SU-DHL-6 (cell line): ENCODE measurements around the gene PLA2G4A.

Experiments used
- H2AFZ ChIP-seq: fragments of 200-600 bp; sonication (generic); 2 replicates; pipeline ENCODE4 v1.6.1; 2014; ENCODE audit warnings: low read depth, mild to moderate bottlenecking, moderate library complexity, mixed read lengths, antibody characterized with exemption, low read length; ENCODE audit not compliant: severe bottlenecking
- H3F3A ChIP-seq: fragments of 200-600 bp; shearing (Covaris generic); 2 replicates; pipeline ENCODE4 v1.6.0; 2016; ENCODE audit warnings: antibody characterized with exemption, mild to moderate bottlenecking; ENCODE audit not compliant: insufficient read depth
- H3K27ac ChIP-seq: fragments of 200-600 bp; sonication (generic); 2 replicates; pipeline ENCODE4 v1.5.1; 2016; ENCODE audit warnings: low read depth, mild to moderate bottlenecking, low read length, moderate library complexity, mixed read lengths
- H3K27me3 ChIP-seq: fragments of 200-600 bp; sonication (generic), shearing (Covaris generic); 2 replicates; pipeline ENCODE4 v1.6.0; 2014; ENCODE audit warnings: mild to moderate bottlenecking, low read length
- H3K36me3 ChIP-seq: fragments of 200-600 bp; sonication (generic); 2 replicates; pipeline ENCODE4 v1.6.1; 2014; ENCODE audit warnings: mild to moderate bottlenecking, low read length, mixed read lengths
- H3K4me2 ChIP-seq: fragments of 300-600, 200-600 bp; shearing (Covaris generic), sonication (generic); 2 replicates; pipeline ENCODE4 v1.6.0; 2014; ENCODE audit warnings: low read length, low read depth, mild to moderate bottlenecking; ENCODE audit not compliant: poor library complexity, severe bottlenecking
- H3K4me3 ChIP-seq: fragments of 200-600 bp; sonication (generic); 2 replicates; pipeline ENCODE4 v1.5.1; 2014; ENCODE audit warnings: antibody characterized with exemption, low read length, mild to moderate bottlenecking, mixed read lengths; ENCODE audit not compliant: insufficient read depth, poor library complexity, severe bottlenecking
- H3K79me2 ChIP-seq: fragments of 200-600 bp; sonication (generic); 2 replicates; pipeline ENCODE4 v1.6.1; 2014; ENCODE audit warnings: mild to moderate bottlenecking, low read length, moderate library complexity; ENCODE audit not compliant: insufficient read depth
- H3K9ac ChIP-seq: fragments of 200-600 bp; sonication (generic); 2 replicates; pipeline ENCODE4 v1.7.0; 2014; ENCODE audit warnings: mild to moderate bottlenecking, low read length
- H3K9me2 ChIP-seq: fragments of 200-600 bp; sonication (generic); replicated peaks from 2 replicates; pipeline ENCODE4 v1.6.1; 2014; ENCODE audit warnings: low read length; ENCODE audit not compliant: insufficient read depth
- H3K9me3 ChIP-seq: fragments of 200-600 bp; sonication (generic); 2 replicates; pipeline ENCODE4 v1.6.1; 2014; ENCODE audit warnings: low read length, mixed read lengths; ENCODE audit not compliant: insufficient read depth
- H4K20me1 ChIP-seq: fragments of 200-600 bp; sonication (generic); 2 replicates; pipeline ENCODE4 v1.6.1; 2014; ENCODE audit warnings: low read depth, mild to moderate bottlenecking, antibody characterized with exemption, low read length, moderate library complexity, mixed read lengths
- CTCF ChIP-seq: fragments of 200-600 bp; sonication (generic); IDR thresholded peaks from one replicate; pipeline ENCODE4 v1.5.1; 2017; ENCODE audit warnings: antibody characterized with exemption, mild to moderate bottlenecking, low read length, moderate library complexity; ENCODE audit not compliant: insufficient read depth, poor library complexity, severe bottlenecking
- EZH2phosphoT487 ChIP-seq: fragments of 200-600 bp; sonication (generic), shearing (Covaris generic); conservative IDR thresholded peaks from 2 replicates; pipeline ENCODE4 v1.6.1; 2018; ENCODE audit warnings: mild to moderate bottlenecking, antibody characterized with exemption, low read length, moderate library complexity, mixed read lengths

The PLA2G4A gene

GRCh38 chr1:186949173-186949572 is 120.4 kb downstream of the PLA2G4A start:
- H3K9ac ChIP-seq, result no peak overlapping the region
- no peak overlapping the region for H3K4me3 ChIP-seq
- H3K27ac ChIP-seq, result no peak overlapping the region
- no peaks in the 10 kb centered on the region for H3K27me3 ChIP-seq
- no peaks in the 10 kb centered on the region for H3F3A ChIP-seq
- no peaks in the 10 kb centered on the region for H4K20me1 ChIP-seq
- no peak overlapping the region for H2AFZ ChIP-seq
- H3K36me3 ChIP-seq, result no peaks in the 10 kb centered on the region
- TF ChIP-seq EZH2phosphoT487 (no peak), CTCF (no peak)
- H3K79me2 ChIP-seq, result no peaks in the 10 kb centered on the region
- no peak overlapping the region for H3K4me2 ChIP-seq
- no peaks in the 10 kb centered on the region for H3K9me3 ChIP-seq
- H3K9me2 ChIP-seq, result no peaks in the 10 kb centered on the region

- Histone ChIP-seq H3K9ac (no peak overlapping the region), H3F3A (no peaks in the 10 kb centered on the region), H3K36me3 (no peaks in the 10 kb centered on the region), H3K27ac (no peak overlapping the region), H4K20me1 (no peaks in the 10 kb centered on the region), H2AFZ (no peak overlapping the region), H3K79me2 (no peaks in the 10 kb centered on the region), H3K4me3 (no peak overlapping the region), H3K27me3 (no peaks in the 10 kb centered on the region), H3K9me3 (no peaks in the 10 kb centered on the region), H3K4me2 (no peak overlapping the region), H3K9me2 (no peaks in the 10 kb centered on the region)
- TF ChIP-seq EZH2phosphoT487 (no peak), CTCF (no peak)
Observed at GRCh38 chr1:186950547-186950946, 121.8 kb downstream of the PLA2G4A start.

DNA sequence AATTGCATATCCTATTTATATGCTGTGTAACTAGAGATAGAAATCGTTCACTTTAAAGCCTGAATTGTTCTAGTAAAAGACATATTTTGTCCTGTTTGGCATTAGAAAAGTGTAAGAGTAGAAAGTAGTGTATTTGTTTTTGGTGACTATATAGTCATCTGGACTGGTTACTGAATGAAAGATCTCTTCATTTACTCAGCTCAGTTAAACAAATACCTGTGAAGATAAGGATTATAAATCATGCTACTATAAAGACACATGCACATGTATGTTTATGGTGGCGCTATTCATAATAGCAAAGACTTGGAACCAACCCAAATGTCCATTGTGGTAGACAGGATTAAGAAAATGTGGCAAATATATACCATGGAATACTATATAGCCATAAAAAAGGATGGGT is 125.1 kb downstream of the PLA2G4A start:
- Histone ChIP-seq H3K27ac (no peak overlapping the region), H3K36me3 (no peaks in the 10 kb centered on the region), H3K9ac (no peak overlapping the region), H2AFZ (no peak overlapping the region), H4K20me1 (no peaks in the 10 kb centered on the region), H3F3A (no peaks in the 10 kb centered on the region), H3K79me2 (no peaks in the 10 kb centered on the region), H3K9me3 (no peaks in the 10 kb centered on the region), H3K4me3 (no peak overlapping the region), H3K27me3 (no peaks in the 10 kb centered on the region), H3K9me2 (no peaks in the 10 kb centered on the region), H3K4me2 (no peak overlapping the region)
- TF ChIP-seq CTCF (no peak), EZH2phosphoT487 (no peak)

DNA sequence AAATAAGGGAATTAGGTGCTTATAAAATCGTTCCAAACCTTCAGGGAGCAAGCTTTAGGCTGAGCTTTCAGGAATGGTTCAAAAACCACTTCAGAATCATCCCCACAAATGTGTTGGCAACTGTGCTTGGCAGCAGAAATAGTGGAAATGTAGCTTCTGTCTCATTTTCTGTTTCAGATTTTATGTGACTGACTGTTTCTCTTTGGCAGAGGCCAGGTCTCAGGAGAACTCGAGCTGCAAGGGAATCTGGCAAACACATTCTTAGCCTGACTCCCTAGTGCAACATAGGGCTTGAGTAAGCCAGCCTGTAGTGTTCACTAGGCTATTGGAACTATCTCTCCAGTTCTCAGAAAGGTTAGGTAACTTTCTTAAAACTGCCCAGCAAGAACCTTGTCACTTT is 128.6 kb downstream of the PLA2G4A start:
- H3K79me2 ChIP-seq, result no peaks in the 10 kb centered on the region
- H2AFZ ChIP-seq, result no peak overlapping the region
- H3K4me3 ChIP-seq, result no peak overlapping the region
- no peak overlapping the region for H3K27ac ChIP-seq
- no peaks in the 10 kb centered on the region for H3K27me3 ChIP-seq
- no peak overlapping the region for H3K9ac ChIP-seq
- no peaks in the 10 kb centered on the region for H3K9me3 ChIP-seq
- no peaks in the 10 kb centered on the region for H3K36me3 ChIP-seq
- H3K9me2 ChIP-seq, result no peaks in the 10 kb centered on the region
- no peak overlapping the region for H3K4me2 ChIP-seq
- no peak for TF ChIP-seq CTCF
- TF ChIP-seq EZH2phosphoT487, result no peak
- no peaks in the 10 kb centered on the region for H3F3A ChIP-seq
- no peaks in the 10 kb centered on the region for H4K20me1 ChIP-seq
